ENCODE measurements around the gene AOPEP. TPM values are rescaled to one million over a fixed set of nuclear protein-coding genes. Genes with fewer than 3 reads are reported as not detected.

Gene AOPEP
- total and polyA plus RNA-seq, 2 donors (not counting 3 experiments of a cell fraction or from before 2014, with no cell fraction given): 20.2 to 41.6 TPM

DNA sequence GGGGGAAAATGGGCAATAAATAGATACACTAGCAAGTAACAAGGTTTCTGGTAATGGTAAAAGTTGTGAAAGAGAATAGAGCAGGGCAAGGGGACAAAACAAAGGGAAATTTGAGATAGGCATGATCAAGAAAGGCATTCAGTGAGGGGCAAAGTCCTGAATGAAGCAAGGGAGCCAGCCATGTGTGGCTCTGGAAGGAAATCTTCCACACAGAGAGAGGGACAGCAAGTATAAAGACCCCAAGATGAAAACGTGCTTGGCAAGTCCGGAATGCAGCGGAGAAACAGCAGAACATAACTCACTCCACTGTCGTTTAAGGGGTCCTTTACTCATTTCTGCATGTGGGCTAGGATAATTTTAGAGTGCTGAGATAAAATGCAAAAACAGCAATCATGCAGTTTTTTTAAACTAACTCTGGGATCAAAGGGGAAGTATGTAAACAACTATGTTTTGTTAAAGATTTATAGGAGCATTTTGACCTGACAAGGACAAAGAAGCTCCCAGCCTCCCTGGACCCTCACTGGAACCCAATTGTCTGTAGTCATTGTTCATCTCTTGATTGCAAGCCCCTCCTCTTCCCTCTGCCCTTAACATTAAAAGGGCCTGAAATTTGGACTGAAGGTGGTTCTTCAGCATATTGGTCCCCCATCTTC lies 22.9 kb upstream of the AOPEP start:
- TF ChIP-seq EZH2 (IDR thresholded peaks at IDR 0.05; ENCODE audit: borderline replicate concordance, low read depth, low read length, severe bottlenecking) (no peak), FOS (IDR thresholded peaks at IDR 0.05; ENCODE audit: borderline replicate concordance, insufficient read depth, low read length) (no peak), POLR2A (IDR thresholded peaks at IDR 0.05; ENCODE audit: low read depth, low read length) (no peak), JUN (IDR thresholded peaks at IDR 0.05; ENCODE audit: borderline replicate concordance, insufficient read depth, insufficient read length, low read depth) (no peak), GATA2 (IDR thresholded peaks at IDR 0.05; ENCODE audit: insufficient read depth, insufficient read length, low read depth, low read length) (no peak), POLR2AphosphoS5 (IDR thresholded peaks at IDR 0.05; ENCODE audit: insufficient read depth, low read depth, low read length) (no peak), MYC (IDR thresholded peaks at IDR 0.05; ENCODE audit: low read depth, low read length) (no peak)
- TF ChIP-seq, protein P1, sequence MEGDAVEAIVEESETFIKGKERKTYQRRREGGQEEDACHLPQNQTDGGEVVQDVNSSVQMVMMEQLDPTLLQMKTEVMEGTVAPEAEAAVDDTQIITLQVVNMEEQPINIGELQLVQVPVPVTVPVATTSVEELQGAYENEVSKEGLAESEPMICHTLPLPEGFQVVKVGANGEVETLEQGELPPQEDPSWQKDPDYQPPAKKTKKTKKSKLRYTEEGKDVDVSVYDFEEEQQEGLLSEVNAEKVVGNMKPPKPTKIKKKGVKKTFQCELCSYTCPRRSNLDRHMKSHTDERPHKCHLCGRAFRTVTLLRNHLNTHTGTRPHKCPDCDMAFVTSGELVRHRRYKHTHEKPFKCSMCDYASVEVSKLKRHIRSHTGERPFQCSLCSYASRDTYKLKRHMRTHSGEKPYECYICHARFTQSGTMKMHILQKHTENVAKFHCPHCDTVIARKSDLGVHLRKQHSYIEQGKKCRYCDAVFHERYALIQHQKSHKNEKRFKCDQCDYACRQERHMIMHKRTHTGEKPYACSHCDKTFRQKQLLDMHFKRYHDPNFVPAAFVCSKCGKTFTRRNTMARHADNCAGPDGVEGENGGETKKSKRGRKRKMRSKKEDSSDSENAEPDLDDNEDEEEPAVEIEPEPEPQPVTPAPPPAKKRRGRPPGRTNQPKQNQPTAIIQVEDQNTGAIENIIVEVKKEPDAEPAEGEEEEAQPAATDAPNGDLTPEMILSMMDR (IDR thresholded peaks at IDR 0.05; ENCODE audit: extremely low read depth in 1 of 2, insufficient read depth in 1 of 2, low read depth in 1 of 2, low read length in 2 of 2): no peak
- TF ChIP-seq, protein P2, sequence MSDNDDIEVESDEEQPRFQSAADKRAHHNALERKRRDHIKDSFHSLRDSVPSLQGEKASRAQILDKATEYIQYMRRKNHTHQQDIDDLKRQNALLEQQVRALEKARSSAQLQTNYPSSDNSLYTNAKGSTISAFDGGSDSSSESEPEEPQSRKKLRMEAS (IDR thresholded peaks at IDR 0.05; ENCODE audit: insufficient read depth, insufficient read length): no peak
- H3K4me3 ChIP-seq (replicated peaks in 1 of 3; ENCODE audit: insufficient read depth in 1 of 3, low read depth in 1 of 3, low read length in 3 of 3): no peak overlapping the region
- BruUV-seq (replicated peaks): no TSS peak
- FAIRE-seq: no peak
- no peak overlapping the region for H3K27ac ChIP-seq (ENCODE audit: insufficient read depth, low read depth, low read length)
- H3K9ac ChIP-seq (replicated peaks; ENCODE audit: extremely low read depth, insufficient read depth, low read length): no peak overlapping the region
- ChIA-PET CTCF (interaction anchor here (2.4 kb wide), 1 partner anchor 23 kb away, joined by 8 read pairs; no protein-coding TSS in a partner anchor), POLR2A (no interaction called here)
- H3K9me3 ChIP-seq (replicated peaks; ENCODE audit: control insufficient read depth, insufficient read depth, low read length): no peaks in the 10 kb centered on the region
- H3K27me3 ChIP-seq (ENCODE audit: control insufficient read depth in 2 of 2, insufficient read depth in 2 of 2, low read length in 2 of 2): peaks cover 8 to 9% of the 10 kb centered on the region in 2 experiments
- H3K4me2 ChIP-seq (ENCODE audit: insufficient read depth, low read length): no peak overlapping the region
- no peaks in the 10 kb centered on the region for H3K36me3 ChIP-seq (ENCODE audit: control insufficient read depth in 2 of 2, extremely low read depth in 1 of 2, insufficient read depth in 2 of 2, low read length in 2 of 2)
- no peak for DNase-seq (ENCODE audit: low read depth, low spot score)
- no peaks in the 10 kb centered on the region for H4K20me1 ChIP-seq (replicated peaks; ENCODE audit: control insufficient read depth, extremely low read depth, insufficient read depth, low read length)
- H2AFZ ChIP-seq (ENCODE audit: low read depth, low read length): no peak overlapping the region
- no peaks in the 10 kb centered on the region for H3K79me2 ChIP-seq (ENCODE audit: control insufficient read depth, insufficient read depth, low read length)
- no peaks in the 10 kb centered on the region for H3K9me1 ChIP-seq (replicated peaks; ENCODE audit: control insufficient read depth, extremely low read depth, insufficient read depth, low read length)
- H3K4me1 ChIP-seq (ENCODE audit: control insufficient read depth, extremely low read depth, insufficient read depth, low read length): no peaks in the 10 kb centered on the region
- dilution Hi-C loops (cut with MboI; ENCODE audit: extremely low pct_ligation_motif_present, low sequenced_read_pairs) (no loop called here), intact Hi-C loops (cut with micrococcal nuclease) (no loop called here)

Data from endothelial cell of umbilical vein (primary cell).